ENCODE results near the gene HMX3. TPM values are rescaled to one million over a fixed set of nuclear protein-coding genes. Genes with fewer than 3 reads are reported as not detected.

HMX3 gene
- total RNA-seq, 1 experiment from 2014 or later = not detected

DNA sequence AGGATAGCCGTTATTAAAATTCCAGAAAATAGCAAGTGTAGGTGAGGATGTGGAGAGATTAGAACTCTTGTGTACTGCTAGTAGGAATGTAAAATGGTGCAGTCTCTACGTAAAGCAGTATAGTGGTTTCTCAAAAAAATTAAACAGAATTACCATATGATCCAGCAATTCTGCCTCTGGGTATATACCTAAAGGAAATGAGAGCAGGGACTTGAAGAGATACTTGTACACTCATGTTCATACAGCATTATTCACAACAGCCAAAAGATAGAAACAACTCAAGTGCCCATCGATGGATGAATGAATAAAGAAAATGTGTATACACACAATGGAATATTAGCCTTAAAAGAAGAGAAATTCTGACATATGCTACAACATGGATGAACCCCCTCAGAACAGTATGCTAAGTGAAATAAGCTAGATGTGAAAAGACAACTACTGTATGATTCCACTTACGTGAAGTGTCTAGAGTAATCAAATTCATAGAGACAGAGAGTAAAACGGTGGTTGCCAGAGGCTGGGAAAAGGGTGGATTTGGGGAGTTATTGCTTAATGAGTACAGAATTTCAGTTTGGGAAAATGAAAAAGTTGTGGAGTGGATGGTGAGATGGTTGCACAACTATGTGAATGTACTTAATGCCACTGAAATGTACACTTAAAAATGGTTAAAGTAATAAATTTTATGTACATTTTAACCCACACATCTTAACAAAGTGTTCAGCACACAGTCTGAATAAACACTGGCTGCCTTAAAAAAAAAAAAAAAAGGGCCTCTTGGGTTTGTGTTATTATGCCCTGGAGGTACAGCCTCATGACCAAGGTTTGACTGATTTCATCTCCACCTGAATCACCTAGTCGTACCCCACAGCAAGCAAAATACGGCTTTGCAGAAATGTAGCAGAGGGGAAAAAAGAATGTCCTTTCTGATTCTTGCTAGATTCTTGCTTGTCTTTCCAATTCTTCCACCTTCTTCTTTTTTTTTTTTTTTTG, 44.6 kb downstream of the HMX3 start:
- Mint-ChIP-seq H3K27ac (no peak overlapping the region), H3K9me3 (peaks cover 6 to 11% of the 10 kb centered on the region in 2 experiments; a peak in 2 of 5 replicates), H3K36me3 (ENCODE audit: insufficient read depth in 1 of 3, low read depth in 3 of 3) (peaks cover 38 to 49% (median 38%) of the 10 kb centered on the region in 3 experiments), H3K4me3 (no peak overlapping the region), H3K4me1 (no peaks in the 10 kb centered on the region), H3K27me3 (ENCODE audit: low read depth) (no peaks in the 10 kb centered on the region)
- TF ChIP-seq, protein P1, sequence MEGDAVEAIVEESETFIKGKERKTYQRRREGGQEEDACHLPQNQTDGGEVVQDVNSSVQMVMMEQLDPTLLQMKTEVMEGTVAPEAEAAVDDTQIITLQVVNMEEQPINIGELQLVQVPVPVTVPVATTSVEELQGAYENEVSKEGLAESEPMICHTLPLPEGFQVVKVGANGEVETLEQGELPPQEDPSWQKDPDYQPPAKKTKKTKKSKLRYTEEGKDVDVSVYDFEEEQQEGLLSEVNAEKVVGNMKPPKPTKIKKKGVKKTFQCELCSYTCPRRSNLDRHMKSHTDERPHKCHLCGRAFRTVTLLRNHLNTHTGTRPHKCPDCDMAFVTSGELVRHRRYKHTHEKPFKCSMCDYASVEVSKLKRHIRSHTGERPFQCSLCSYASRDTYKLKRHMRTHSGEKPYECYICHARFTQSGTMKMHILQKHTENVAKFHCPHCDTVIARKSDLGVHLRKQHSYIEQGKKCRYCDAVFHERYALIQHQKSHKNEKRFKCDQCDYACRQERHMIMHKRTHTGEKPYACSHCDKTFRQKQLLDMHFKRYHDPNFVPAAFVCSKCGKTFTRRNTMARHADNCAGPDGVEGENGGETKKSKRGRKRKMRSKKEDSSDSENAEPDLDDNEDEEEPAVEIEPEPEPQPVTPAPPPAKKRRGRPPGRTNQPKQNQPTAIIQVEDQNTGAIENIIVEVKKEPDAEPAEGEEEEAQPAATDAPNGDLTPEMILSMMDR (conservative IDR thresholded peaks at IDR 0.05) = no peak
- no peak overlapping the region for H3K18ac ChIP-seq (ENCODE audit: insufficient read length, low read depth, low read length)
- H4K91ac ChIP-seq (ENCODE audit: insufficient read length, low read depth, low read length) = no peak overlapping the region
- no peak overlapping the region for H2BK5ac ChIP-seq (ENCODE audit: insufficient read length, low read length)
- no peaks in the 10 kb centered on the region for H3K27me3 ChIP-seq (ENCODE audit: insufficient read depth, low read length)
- no peak overlapping the region for H3K23ac ChIP-seq (ENCODE audit: insufficient read length, low read depth, low read length)
- no peak overlapping the region for H3K9ac ChIP-seq (ENCODE audit: extremely low read depth, insufficient read length, low read length)
- H3K4me2 ChIP-seq (ENCODE audit: insufficient read depth, insufficient read length, low read length) = no peak overlapping the region
- H3K14ac ChIP-seq (ENCODE audit: insufficient read depth, low read length) = no peak overlapping the region
- WGBS (ENCODE audit: extremely low coverage, insufficient read length, low lambda C conversion rate) = no CpG with 5 or more reads among the region's 7 CpGs
- H2BK20ac ChIP-seq (ENCODE audit: low read depth, low read length, poor library complexity, severe bottlenecking) = no peak overlapping the region
- no peak for DNase-seq
- no peak overlapping the region for H3K27ac ChIP-seq (ENCODE audit: insufficient read length, low read depth, low read length)
- H2BK15ac ChIP-seq (ENCODE audit: low read depth, low read length) = no peak overlapping the region
- H2BK120ac ChIP-seq (ENCODE audit: low read depth, low read length, poor library complexity, severe bottlenecking) = no peak overlapping the region
- no peak overlapping the region for H4K5ac ChIP-seq (ENCODE audit: insufficient read length, low read depth, low read length)
- H3K56ac ChIP-seq (ENCODE audit: insufficient read length, low read depth, low read length) = no peak overlapping the region
- no peaks in the 10 kb centered on the region for H3K23me2 ChIP-seq (ENCODE audit: insufficient read length, low read depth, low read length, poor library complexity, severe bottlenecking)
- no peaks in the 10 kb centered on the region for H3K79me2 ChIP-seq (ENCODE audit: insufficient read depth, low read length)
- H3K79me1 ChIP-seq (ENCODE audit: insufficient read depth, low read depth, low read length, poor library complexity, severe bottlenecking) = peaks cover 5% of the 10 kb centered on the region
- no peaks in the 10 kb centered on the region for H4K20me1 ChIP-seq (ENCODE audit: control insufficient read depth, insufficient read depth, insufficient read length)
- no peaks in the 10 kb centered on the region for H3K9me3 ChIP-seq (ENCODE audit: control insufficient read depth, low read depth, low read length)
- no peak overlapping the region for H2AFZ ChIP-seq (ENCODE audit: low read length)
- no peak overlapping the region for H3K4ac ChIP-seq (ENCODE audit: low read depth, low read length)
- no peaks in the 10 kb centered on the region for H3K4me1 ChIP-seq (ENCODE audit: insufficient read depth, low read length)
- no peak overlapping the region for H3T11ph ChIP-seq (ENCODE audit: low read length)
- H4K8ac ChIP-seq (replicated peaks; ENCODE audit: insufficient read length, low read depth, low read length) = no peak overlapping the region
- H2AK5ac ChIP-seq (ENCODE audit: insufficient read length, low read length) = no peak overlapping the region
- H2BK12ac ChIP-seq (ENCODE audit: insufficient read length, low read depth, low read length) = no peak overlapping the region
